ENCODE measurements around the gene BNC2. TPM values are rescaled to one million over a fixed set of nuclear protein-coding genes. Genes with fewer than 3 reads are reported as not detected.

Gene BNC2
- total RNA-seq, 2 experiments from 2014 or later, result not detected

DNA sequence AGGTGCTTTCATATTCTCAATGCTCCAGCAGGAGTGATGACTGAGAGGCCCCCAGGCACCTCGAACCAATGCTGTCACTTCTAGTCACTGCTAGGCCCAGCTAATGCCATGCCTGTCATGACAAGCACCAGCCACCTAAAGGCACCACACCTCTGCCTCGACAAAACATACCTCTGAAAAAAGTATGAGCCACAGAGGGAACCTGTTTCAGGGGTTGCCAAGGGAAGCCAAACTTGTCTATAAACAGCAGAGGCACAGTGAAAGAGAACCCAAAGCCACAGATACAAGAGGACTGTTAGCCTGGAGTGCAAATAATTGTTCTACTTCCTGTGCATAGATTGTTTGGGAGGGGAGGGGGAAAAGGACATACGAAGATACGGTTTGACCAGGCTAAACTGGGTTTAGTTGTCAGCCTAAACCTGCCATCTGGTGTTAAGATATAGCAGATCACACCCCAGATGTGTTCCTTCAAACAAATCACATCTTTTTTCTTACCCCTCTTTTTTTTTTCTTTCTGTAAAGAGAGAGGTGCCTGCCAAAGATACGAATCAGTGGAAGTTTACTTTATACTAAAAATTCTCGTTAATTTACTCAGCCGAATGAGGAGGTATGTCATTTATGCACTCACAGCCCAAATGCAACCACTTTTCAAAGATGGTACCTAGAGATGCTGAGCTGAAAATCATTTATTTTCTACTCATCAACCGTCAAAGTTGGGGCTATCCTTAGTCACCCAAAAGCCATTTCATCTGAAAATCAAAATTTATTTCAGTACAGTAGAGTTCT is 45.7 kb downstream of the BNC2 start:
- Mint-ChIP-seq H3K27ac (no peak overlapping the region), H3K27me3 (ENCODE audit: low read depth) (peaks cover 11% of the 10 kb centered on the region), H3K36me3 (ENCODE audit: low read depth) (no peaks in the 10 kb centered on the region), H3K4me1 (ENCODE audit: low read depth) (no peaks in the 10 kb centered on the region), H3K9me3 (no peaks in the 10 kb centered on the region), H3K4me3 (no peak overlapping the region)
- intact Hi-C loops (cut with micrococcal nuclease), result no loop called here
- CTCF ChIA-PET, result no interaction called here
- no peak for DNase-seq

DNA sequence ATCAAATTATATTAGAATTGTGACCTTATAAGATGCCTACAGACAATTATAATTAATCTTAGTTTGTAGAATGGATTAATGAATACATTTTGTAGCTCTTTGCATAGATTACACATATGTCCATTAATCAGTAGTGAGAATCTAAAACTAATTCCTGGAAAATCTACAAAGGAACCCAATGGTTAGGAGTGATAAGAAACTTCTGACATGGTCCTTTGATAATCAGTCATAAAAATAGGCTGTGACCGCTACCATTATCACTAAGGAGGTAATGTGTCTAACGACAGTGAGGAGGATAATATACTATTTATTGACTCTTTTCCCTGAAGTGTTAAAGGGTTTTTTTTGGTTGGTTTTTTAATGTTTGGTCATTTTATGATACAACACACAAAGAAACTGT is 46.6 kb downstream of the BNC2 start:
- no peaks in the 10 kb centered on the region for H3K36me3 Mint-ChIP-seq (ENCODE audit: low read depth)
- H3K4me3 Mint-ChIP-seq, result no peak overlapping the region
- no peaks in the 10 kb centered on the region for H3K4me1 Mint-ChIP-seq (ENCODE audit: low read depth)
- intact Hi-C loops (cut with micrococcal nuclease), result no loop called here
- H3K27me3 Mint-ChIP-seq (ENCODE audit: low read depth), result peaks cover 8% of the 10 kb centered on the region
- no peaks in the 10 kb centered on the region for H3K9me3 Mint-ChIP-seq
- CTCF ChIA-PET, result interaction anchor here (0.8 kb wide), 1 partner anchor 173 kb away, joined by 5 read pairs; no protein-coding TSS in a partner anchor
- H3K27ac Mint-ChIP-seq, result no peak overlapping the region
- DNase-seq, result no peak

DNA sequence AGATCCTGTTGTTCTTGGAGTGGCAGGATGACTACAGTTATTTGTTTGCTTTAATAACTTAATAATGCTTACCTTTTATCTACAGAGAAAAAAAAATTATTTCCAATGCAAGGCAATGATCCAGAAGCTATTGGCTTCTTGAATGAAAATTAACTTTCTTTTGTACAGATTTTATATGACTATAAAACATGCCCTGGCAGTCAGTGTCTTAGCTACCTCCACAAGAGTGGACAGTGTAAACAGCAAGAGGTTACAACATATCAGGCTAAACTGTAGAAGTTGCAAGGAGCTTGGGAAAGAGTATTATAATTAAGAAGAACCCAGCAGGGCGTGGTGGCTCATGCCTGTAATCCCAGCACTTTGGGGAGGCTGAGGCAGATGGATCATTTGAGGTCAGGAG is 49.1 kb downstream of the BNC2 start:
- Mint-ChIP-seq H3K36me3 (ENCODE audit: low read depth) (no peaks in the 10 kb centered on the region), H3K27me3 (ENCODE audit: low read depth) (no peaks in the 10 kb centered on the region), H3K9me3 (no peaks in the 10 kb centered on the region), H3K27ac (no peak overlapping the region), H3K4me3 (no peak overlapping the region), H3K4me1 (ENCODE audit: low read depth) (no peaks in the 10 kb centered on the region)
- intact Hi-C loops (cut with micrococcal nuclease), result no loop called here
- DNase-seq, result no peak
- CTCF ChIA-PET, result no interaction called here

DNA sequence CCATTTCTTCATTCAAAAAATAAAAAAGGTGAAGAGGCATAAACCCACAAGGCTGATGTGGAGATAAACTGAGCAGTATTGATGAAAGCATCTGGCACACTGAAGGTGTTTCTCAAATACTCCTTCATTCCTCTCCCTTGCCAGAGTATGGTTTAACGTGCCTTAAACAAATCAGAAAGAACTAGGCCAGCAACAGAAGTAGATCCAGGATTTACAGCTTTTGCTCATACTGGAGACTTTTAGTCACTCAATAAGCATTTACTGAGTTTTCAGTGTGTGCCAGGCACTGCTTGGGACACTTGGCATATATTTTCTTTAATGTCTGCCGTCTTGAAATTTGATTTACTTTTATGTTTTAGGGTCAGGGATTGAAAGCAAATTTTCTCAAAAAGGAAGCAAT is 53.0 kb downstream of the BNC2 start:
- no peaks in the 10 kb centered on the region for H3K27me3 Mint-ChIP-seq (ENCODE audit: low read depth)
- intact Hi-C loops (cut with micrococcal nuclease), result no loop called here
- DNase-seq, result no peak
- CTCF ChIA-PET, result no interaction called here
- no peaks in the 10 kb centered on the region for H3K9me3 Mint-ChIP-seq
- no peak overlapping the region for H3K4me3 Mint-ChIP-seq
- H3K27ac Mint-ChIP-seq, result no peak overlapping the region
- H3K36me3 Mint-ChIP-seq (ENCODE audit: low read depth), result no peaks in the 10 kb centered on the region
- no peaks in the 10 kb centered on the region for H3K4me1 Mint-ChIP-seq (ENCODE audit: low read depth)

- Mint-ChIP-seq H3K27me3 (ENCODE audit: low read depth) (no peaks in the 10 kb centered on the region), H3K27ac (no peak overlapping the region), H3K9me3 (no peaks in the 10 kb centered on the region), H3K36me3 (ENCODE audit: low read depth) (no peaks in the 10 kb centered on the region), H3K4me3 (no peak overlapping the region), H3K4me1 (ENCODE audit: low read depth) (no peaks in the 10 kb centered on the region)
- intact Hi-C loops (cut with micrococcal nuclease), result no loop called here
- CTCF ChIA-PET, result no interaction called here
- DNase-seq, result no peak
Measured at GRCh38 chr9:16817002-16817401, 53.5 kb downstream of the BNC2 start.

GRCh38 chr9:16816011-16816410 is 54.5 kb downstream of the BNC2 start:
- DNase-seq, result no peak
- H3K27me3 Mint-ChIP-seq (ENCODE audit: low read depth), result no peaks in the 10 kb centered on the region
- intact Hi-C loops (cut with micrococcal nuclease), result no loop called here

GRCh38 chr9:16815079-16815478 is 55.4 kb downstream of the BNC2 start:
- no peak for DNase-seq
- Mint-ChIP-seq H3K36me3 (ENCODE audit: low read depth) (no peaks in the 10 kb centered on the region), H3K27ac (no peak overlapping the region), H3K27me3 (ENCODE audit: low read depth) (no peaks in the 10 kb centered on the region), H3K9me3 (peaks cover 2% of the 10 kb centered on the region), H3K4me3 (no peak overlapping the region), H3K4me1 (ENCODE audit: low read depth) (no peaks in the 10 kb centered on the region)
- intact Hi-C loops (cut with micrococcal nuclease), result no loop called here
- CTCF ChIA-PET, result no interaction called here

More at GRCh38 chr9:16816011-16816410, 54.5 kb downstream of the BNC2 start:
- Mint-ChIP-seq H3K4me3 (no peak overlapping the region), H3K9me3 (peaks cover 2% of the 10 kb centered on the region), H3K36me3 (ENCODE audit: low read depth) (no peaks in the 10 kb centered on the region), H3K4me1 (ENCODE audit: low read depth) (no peaks in the 10 kb centered on the region), H3K27ac (no peak overlapping the region)
- CTCF ChIA-PET, result no interaction called here

- no peaks in the 10 kb centered on the region for H3K27me3 Mint-ChIP-seq (ENCODE audit: low read depth)
- CTCF ChIA-PET, result no interaction called here
Measured at GRCh38 chr9:16813838-16814237, 56.6 kb downstream of the BNC2 start.

GRCh38 chr9:16811987-16812685 is 58.3 kb downstream of the BNC2 start:
- intact Hi-C loops (cut with micrococcal nuclease), result no loop called here
- CTCF ChIA-PET, result interaction anchor here (0.6 kb wide), 1 partner anchor 48 kb away, joined by 3 read pairs; no protein-coding TSS in a partner anchor
- no peak for DNase-seq
- Mint-ChIP-seq H3K9me3 (peaks cover 2% of the 10 kb centered on the region), H3K36me3 (ENCODE audit: low read depth) (no peaks in the 10 kb centered on the region), H3K27ac (no peak overlapping the region), H3K4me1 (ENCODE audit: low read depth) (no peaks in the 10 kb centered on the region), H3K4me3 (no peak overlapping the region), H3K27me3 (ENCODE audit: low read depth) (no peaks in the 10 kb centered on the region)

More at GRCh38 chr9:16813838-16814237, 56.6 kb downstream of the BNC2 start:
- H3K4me3 Mint-ChIP-seq, result no peak overlapping the region
- no peaks in the 10 kb centered on the region for H3K36me3 Mint-ChIP-seq (ENCODE audit: low read depth)
- H3K9me3 Mint-ChIP-seq, result peaks cover 2% of the 10 kb centered on the region
- intact Hi-C loops (cut with micrococcal nuclease), result no loop called here
- DNase-seq, result no peak
- no peak overlapping the region for H3K27ac Mint-ChIP-seq
- H3K4me1 Mint-ChIP-seq (ENCODE audit: low read depth), result no peaks in the 10 kb centered on the region

DNA sequence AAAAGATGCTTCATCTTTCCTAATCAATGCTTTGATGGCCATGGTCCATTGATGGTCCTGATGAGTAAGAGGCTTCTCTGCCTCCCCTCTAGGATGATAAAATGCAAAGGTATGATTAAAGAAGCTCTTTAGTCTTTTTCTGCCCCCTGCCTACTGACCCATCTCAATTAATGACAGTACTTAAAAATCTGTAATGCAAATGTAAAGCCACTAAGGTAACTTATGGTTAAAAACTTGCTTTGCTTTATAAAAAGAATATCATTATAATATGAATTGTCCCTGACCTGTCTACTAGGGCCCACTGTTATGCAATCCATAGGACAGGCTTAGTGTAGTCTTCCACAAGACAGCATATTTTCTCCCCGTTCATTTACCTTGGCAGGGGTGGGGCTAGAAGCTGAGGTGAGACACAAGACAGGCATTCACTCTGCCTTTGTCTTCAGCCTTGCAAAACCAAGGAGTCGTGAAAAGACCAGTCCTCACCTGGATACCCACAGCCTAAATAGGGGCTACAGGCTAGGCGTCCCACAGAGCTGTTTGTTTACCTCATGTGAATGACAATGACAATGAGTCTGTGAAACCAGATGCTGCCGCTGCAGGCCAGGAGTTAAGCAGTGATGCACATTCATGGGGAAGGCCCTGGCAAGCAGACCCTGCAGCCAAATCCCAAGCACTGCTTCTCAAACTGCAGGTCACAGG is 60.4 kb downstream of the BNC2 start:
- Mint-ChIP-seq H3K4me3 (no peak overlapping the region), H3K36me3 (ENCODE audit: low read depth) (no peaks in the 10 kb centered on the region), H3K27me3 (ENCODE audit: low read depth) (no peaks in the 10 kb centered on the region), H3K9me3 (peaks cover 2% of the 10 kb centered on the region), H3K4me1 (ENCODE audit: low read depth) (no peaks in the 10 kb centered on the region), H3K27ac (no peak overlapping the region)
- CTCF ChIA-PET, result no interaction called here
- intact Hi-C loops (cut with micrococcal nuclease), result no loop called here
- no peak for DNase-seq

- no peak for DNase-seq
- intact Hi-C loops (cut with micrococcal nuclease), result no loop called here
- H3K4me3 Mint-ChIP-seq, result no peak overlapping the region
- H3K9me3 Mint-ChIP-seq, result peaks cover 1% of the 10 kb centered on the region
- H3K27me3 Mint-ChIP-seq (ENCODE audit: low read depth), result no peaks in the 10 kb centered on the region
- no peaks in the 10 kb centered on the region for H3K4me1 Mint-ChIP-seq (ENCODE audit: low read depth)
- CTCF ChIA-PET, result no interaction called here
- H3K27ac Mint-ChIP-seq, result no peak overlapping the region
- H3K36me3 Mint-ChIP-seq (ENCODE audit: low read depth), result no peaks in the 10 kb centered on the region
Measured at GRCh38 chr9:16806674-16807073, 63.8 kb downstream of the BNC2 start.

- Mint-ChIP-seq H3K9me3 (no peaks in the 10 kb centered on the region), H3K27ac (no peak overlapping the region), H3K4me1 (ENCODE audit: low read depth) (no peaks in the 10 kb centered on the region), H3K27me3 (ENCODE audit: low read depth) (no peaks in the 10 kb centered on the region), H3K4me3 (no peak overlapping the region), H3K36me3 (ENCODE audit: low read depth) (no peaks in the 10 kb centered on the region)
- no peak for DNase-seq
- CTCF ChIA-PET, result no interaction called here
- intact Hi-C loops (cut with micrococcal nuclease), result no loop called here
Measured at GRCh38 chr9:16803648-16804047, 66.8 kb downstream of the BNC2 start.
